ENCODE results near the gene SLAMF9.

- TF ChIP-seq CTCF (conservative IDR thresholded peaks at IDR 0.05; ENCODE audit: low read length) (no peak), EZH2phosphoT487 (IDR thresholded peaks at IDR 0.05; ENCODE audit: borderline replicate concordance) (no peak)
Observed at GRCh38 chr1:159980786-159981185, 26.7 kb upstream of the SLAMF9 start.
